ENCODE results near the gene ZCCHC10. TPM values are rescaled to one million over a fixed set of nuclear protein-coding genes. Genes with fewer than 3 reads are reported as not detected.

The ZCCHC10 gene
- total and polyA plus RNA-seq, 9 of the 15 experiments (the other 6 are each of a cell fraction or from before 2014, with no cell fraction given): 11.9 to 146 (median 51.8) TPM

- TF ChIP-seq POLR2AphosphoS5 (IDR thresholded peaks at IDR 0.05; ENCODE audit: control insufficient read depth, insufficient read depth, low read depth, low read length): peak; percentile 90
- TF ChIP-seq BACH1 (tag; IDR thresholded peaks at IDR 0.05): no peak
- no peak for TF ChIP-seq E4F1 (CRISPR knock-in tag; IDR thresholded peaks at IDR 0.05; ENCODE audit: borderline replicate concordance)
- no peak for TF ChIP-seq CREB1 (IDR thresholded peaks at IDR 0.05)
- no peak for TF ChIP-seq CREB1 (CRISPR knock-in tag; IDR thresholded peaks at IDR 0.05)
- 0 out of 2 replicates have a peak, but pooled peaks have one; percentile 70 for TF ChIP-seq ZNF583 (CRISPR knock-in tag; IDR thresholded peaks at IDR 0.05)
- no peak for TF ChIP-seq BCL6 (CRISPR knock-in tag; IDR thresholded peaks at IDR 0.05)
- TF ChIP-seq ZNF589 (CRISPR knock-in tag; IDR thresholded peaks at IDR 0.05; ENCODE audit: low read depth): peak; percentile 71; the same call in 1 of the 2 replicates
- TF ChIP-seq PHF20 (IDR thresholded peaks at IDR 0.05; ENCODE audit: partially characterized antibody): peak; percentile 97
- TF ChIP-seq MAFK (IDR thresholded peaks at IDR 0.05; ENCODE audit: low read length): no peak
- no peak for TF ChIP-seq NR4A1 (CRISPR knock-in tag; IDR thresholded peaks at IDR 0.05)
- 0 out of 2 replicates have a peak, but pooled peaks have one; percentile 51 for TF ChIP-seq NR4A1 (tag; IDR thresholded peaks at IDR 0.05)
- TF ChIP-seq SMARCA5 (IDR thresholded peaks at IDR 0.05): no peak
- peak; percentile 33 for TF ChIP-seq MYC (IDR thresholded peaks at IDR 0.05; ENCODE audit: low read depth, low read length)
- TF ChIP-seq MYC (CRISPR knock-in tag; IDR thresholded peaks at IDR 0.05; ENCODE audit: borderline replicate concordance, low read depth): peak; percentile 82
- TF ChIP-seq KDM5B (IDR thresholded peaks at IDR 0.05; ENCODE audit: insufficient replicate concordance, low read depth, low read length): peak; percentile 95
- no peak for TF ChIP-seq DEAF1 (CRISPR knock-in tag; IDR thresholded peaks at IDR 0.05)
- no peak for TF ChIP-seq ATF3 (IDR thresholded peaks at IDR 0.05)
- TF ChIP-seq ATF3 (CRISPR knock-in tag; conservative IDR thresholded peaks at IDR 0.05): peak; percentile 54; the same call in 1 of the 2 replicates
- TF ChIP-seq ATF1 (CRISPR knock-in tag; IDR thresholded peaks at IDR 0.05): no peak
- peak; percentile 73 for TF ChIP-seq ATF1 (tag; IDR thresholded peaks at IDR 0.05)
- peak; percentile 77 for TF ChIP-seq HNRNPLL (IDR thresholded peaks at IDR 0.05; ENCODE audit: low read depth, low read length, poor library complexity, severe bottlenecking)
Measured at GRCh38 chr5:133025804-133026663, at the start of gene ZCCHC10 (continued).
